GM18909 (cell line): ENCODE results near the gene MRPS24.

ENCODE experiments used
- ATAC-seq: cut with Tn5 transposase; IDR thresholded peaks from one replicate; pipeline ENCODE4 v1.9.1; 2021; ENCODE audit warnings: mild to moderate bottlenecking; ENCODE audit not compliant: unreplicated experiment, poor library complexity

MRPS24 gene

GRCh38 chr7:43877968-43878864 lies 8.9 kb upstream of the MRPS24 start:
- ATAC-seq, result no peak

GRCh38 chr7:43876976-43877745 lies 7.8 kb upstream of the MRPS24 start:
- no peak for ATAC-seq

- no peak for ATAC-seq
These were observed 6.9 kb upstream of the MRPS24 start for GRCh38 chr7:43876241-43876640.

- ATAC-seq, result no peak
These were observed 4.0 kb upstream of the MRPS24 start for GRCh38 chr7:43873300-43873699.

GRCh38 chr7:43872406-43873110 lies 3.2 kb upstream of the MRPS24 start:
- ATAC-seq, result no peak

- ATAC-seq, result no peak
These were observed 1.7 kb upstream of the MRPS24 start for GRCh38 chr7:43871064-43871463.

- no peak for ATAC-seq
These were observed 999 bp upstream of the MRPS24 start for GRCh38 chr7:43870316-43870715.

GRCh38 chr7:43869867-43870240 lies 537 bp upstream of the MRPS24 start:
- ATAC-seq, result peak; percentile 7

GRCh38 chr7:43868681-43869005 lies 674 bp downstream of the MRPS24 start:
- no peak for ATAC-seq

GRCh38 chr7:43868181-43868580 lies 1.1 kb downstream of the MRPS24 start:
- no peak for ATAC-seq

- ATAC-seq, result no peak
These were observed 4.0 kb downstream of the MRPS24 start for GRCh38 chr7:43865277-43865676.

GRCh38 chr7:43864126-43864525 lies 5.2 kb downstream of the MRPS24 start:
- ATAC-seq, result no peak

GRCh38 chr7:43856996-43857395 lies 12.3 kb downstream of the MRPS24 start:
- no peak for ATAC-seq

GRCh38 chr7:43856316-43856715 lies 13.0 kb downstream of the MRPS24 start:
- ATAC-seq, result no peak

- no peak for ATAC-seq
These were observed 14.1 kb downstream of the MRPS24 start for GRCh38 chr7:43855176-43855575.

GRCh38 chr7:43851805-43852204 lies 17.5 kb downstream of the MRPS24 start:
- no peak for ATAC-seq

GRCh38 chr7:43850348-43851116 lies 18.8 kb downstream of the MRPS24 start:
- no peak for ATAC-seq

- ATAC-seq, result no peak
These were observed 20.3 kb downstream of the MRPS24 start for GRCh38 chr7:43849047-43849446.

GRCh38 chr7:43847496-43847895 lies 21.8 kb downstream of the MRPS24 start:
- no peak for ATAC-seq

GRCh38 chr7:43844662-43845061 lies 24.7 kb downstream of the MRPS24 start:
- no peak for ATAC-seq
